Hepatocyte (in vitro differentiated cells): ENCODE measurements around the gene GJA5. TPM values are rescaled to one million over a fixed set of nuclear protein-coding genes. Genes with fewer than 3 reads are reported as not detected.

Experiments
- DNase-seq: peaks from one replicate; pipeline ENCODE4 v3.0.0-alpha.2; 2016; ENCODE audit warnings: low spot score
- H2AFZ ChIP-seq: fragments of 200-600 bp; sonication (generic); 2 replicates; pipeline ENCODE4 v1.6.0; 2016; ENCODE audit warnings: antibody characterized with exemption, mild to moderate bottlenecking
- H3K27ac ChIP-seq: fragments of 200-600 bp; sonication (generic); 2 replicates; pipeline ENCODE4 v1.5.1; 2016; ENCODE audit warnings: mild to moderate bottlenecking
- H3K27me3 ChIP-seq: fragments of 200-600 bp; sonication (generic); 2 replicates; pipeline ENCODE4 v1.6.1; 2016
- H3K36me3 ChIP-seq: fragments of 200-600 bp; sonication (generic); replicated peaks from 2 replicates; pipeline ENCODE4 v1.5.1; 2016; ENCODE audit warnings: low read depth; ENCODE audit not compliant: insufficient read depth
- H3K4me1 ChIP-seq: fragments of 200-600 bp; sonication (generic); 2 replicates; pipeline ENCODE4 v1.5.1; 2016; ENCODE audit warnings: mild to moderate bottlenecking, moderate library complexity; ENCODE audit not compliant: insufficient read depth
- H3K4me2 ChIP-seq: fragments of 200-600 bp; sonication (generic); 2 replicates; pipeline ENCODE4 v1.6.0; 2016
- H3K4me3 ChIP-seq: fragments of 200-600 bp; sonication (generic); 2 replicates; pipeline ENCODE4 v1.5.1; 2016; ENCODE audit warnings: mild to moderate bottlenecking
- H3K79me2 ChIP-seq: fragments of 200-600 bp; sonication (generic); 2 replicates; pipeline ENCODE4 v1.6.0; 2017; ENCODE audit warnings: mild to moderate bottlenecking
- H3K9me2 ChIP-seq: fragments of 200-600 bp; sonication (generic); replicated peaks from 2 replicates; pipeline ENCODE4 v1.6.0; 2017; ENCODE audit warnings: mild to moderate bottlenecking; ENCODE audit not compliant: insufficient read depth
- H3K9me3 ChIP-seq: fragments of 200-600 bp; sonication (generic); 2 replicates; pipeline ENCODE4 v1.5.1; 2016; ENCODE audit warnings: low read depth, mild to moderate bottlenecking
- H4K20me1 ChIP-seq: fragments of 200-600 bp; sonication (generic); 2 replicates; pipeline ENCODE4 v1.6.0; 2016; ENCODE audit warnings: mild to moderate bottlenecking; ENCODE audit not compliant: insufficient read depth, poor library complexity, severe bottlenecking
- EZH2 ChIP-seq: fragments of 200-600 bp; sonication (generic); IDR thresholded peaks from 2 replicates; pipeline ENCODE4 v1.6.1; 2016; ENCODE audit warnings: antibody characterized with exemption, mild to moderate bottlenecking, borderline replicate concordance
- EZH2phosphoT487 ChIP-seq: fragments of 200-600 bp; sonication (generic); IDR thresholded peaks from one replicate; pipeline ENCODE4 v1.6.1; 2018; ENCODE audit warnings: antibody characterized with exemption, mild to moderate bottlenecking, low read depth, moderate library complexity; ENCODE audit not compliant: unreplicated experiment, severe bottlenecking
- WGBS: methylation state at CpG from one replicate; pipeline ENCODE4 v1.1.6; 2016; ENCODE audit warnings: low lambda C conversion rate; ENCODE audit errors: missing lambda C conversion rate; 5-methylcytosine and 5-hydroxymethylcytosine counted together
- polyA plus RNA-seq: library from polyadenylated mRNA; unstranded; fragments of >200 nt; fragmentation: Nextera tagmentation; extraction: Ambion mirVana; gene quantifications from 2 replicates; pipeline ENCODE4 v1.2.1, GENCODE V29; 2016
- total RNA-seq: library from RNA; depleted of rRNA; stranded (reverse); fragments of >200 nt; gene quantifications from 2 replicates; pipeline ENCODE4 v1.2.3, GENCODE V29; 2014
- TF ChIP-seq, protein P1 (sequence below): fragments of 200-600 bp; sonication (generic); IDR thresholded peaks from 2 replicates; pipeline ENCODE4 v1.5.1; 2016; ENCODE audit warnings: antibody characterized with exemption, mild to moderate bottlenecking; ENCODE audit not compliant: poor library complexity

The GJA5 gene
- total RNA-seq (6.0 and 12.4 TPM in 2 replicates), polyA plus RNA-seq (9.7 and 15.3 TPM in 2 replicates)

DNA sequence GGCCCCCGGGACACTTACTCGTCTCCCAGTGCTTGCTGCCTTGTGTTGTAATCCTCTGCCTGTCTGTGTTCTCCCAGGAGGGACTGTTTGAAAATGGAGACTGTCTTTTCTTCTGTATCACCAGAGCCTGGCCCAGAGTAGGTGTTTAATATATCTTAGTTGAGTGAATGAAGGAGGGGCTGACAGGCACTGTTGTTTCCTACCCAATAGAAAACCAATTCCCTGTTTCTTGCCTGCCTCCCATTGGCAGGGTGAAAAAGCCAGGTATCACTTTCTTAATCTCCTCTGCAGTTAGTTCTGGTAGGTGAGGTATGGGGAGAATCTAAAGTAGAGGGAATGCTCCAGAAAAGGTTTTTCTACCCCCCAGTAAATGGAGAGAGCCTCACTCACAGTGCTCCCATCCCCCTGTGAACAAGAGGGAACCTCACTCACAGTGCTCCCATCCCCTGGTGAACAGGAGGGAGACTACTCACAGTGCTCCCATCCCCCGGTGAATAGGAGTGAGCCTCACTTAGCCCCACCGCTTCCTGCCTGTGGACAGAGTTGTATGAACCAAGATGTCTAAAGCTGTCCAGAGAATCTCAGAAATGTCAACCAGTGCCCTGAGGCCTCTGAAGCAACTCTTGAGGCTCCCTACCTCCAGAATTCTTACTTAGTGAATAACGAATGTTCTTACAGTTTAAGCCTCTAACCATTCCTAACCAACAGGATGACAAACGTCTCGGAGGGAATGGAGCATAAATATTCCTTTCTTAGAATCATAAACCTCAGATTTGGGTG lies at the start of gene GJA5:
Gene GJA5 (minus strand): TSS at position 122 of the 780 bp plus-strand sequence. CDS start 1,364 bp downstream, outside the sequence.
- H3K27ac ChIP-seq = peak within 1 kb of the TSS; percentile 18
- no peaks in the 10 kb centered on the region for H3K9me2 ChIP-seq
- no peak within 1 kb of the TSS for H3K4me2 ChIP-seq
- H3K4me1 ChIP-seq = peaks cover 22% of the 10 kb centered on the region
- no peak within 1 kb of the TSS for H3K4me3 ChIP-seq
- WGBS = 75% methylated on average over 7 of the region's 7 CpGs
- no peaks in the 10 kb centered on the region for H3K36me3 ChIP-seq
- H4K20me1 ChIP-seq = no peaks in the 10 kb centered on the region
- no peak within 1 kb of the TSS for H2AFZ ChIP-seq
- TF ChIP-seq, protein P1, sequence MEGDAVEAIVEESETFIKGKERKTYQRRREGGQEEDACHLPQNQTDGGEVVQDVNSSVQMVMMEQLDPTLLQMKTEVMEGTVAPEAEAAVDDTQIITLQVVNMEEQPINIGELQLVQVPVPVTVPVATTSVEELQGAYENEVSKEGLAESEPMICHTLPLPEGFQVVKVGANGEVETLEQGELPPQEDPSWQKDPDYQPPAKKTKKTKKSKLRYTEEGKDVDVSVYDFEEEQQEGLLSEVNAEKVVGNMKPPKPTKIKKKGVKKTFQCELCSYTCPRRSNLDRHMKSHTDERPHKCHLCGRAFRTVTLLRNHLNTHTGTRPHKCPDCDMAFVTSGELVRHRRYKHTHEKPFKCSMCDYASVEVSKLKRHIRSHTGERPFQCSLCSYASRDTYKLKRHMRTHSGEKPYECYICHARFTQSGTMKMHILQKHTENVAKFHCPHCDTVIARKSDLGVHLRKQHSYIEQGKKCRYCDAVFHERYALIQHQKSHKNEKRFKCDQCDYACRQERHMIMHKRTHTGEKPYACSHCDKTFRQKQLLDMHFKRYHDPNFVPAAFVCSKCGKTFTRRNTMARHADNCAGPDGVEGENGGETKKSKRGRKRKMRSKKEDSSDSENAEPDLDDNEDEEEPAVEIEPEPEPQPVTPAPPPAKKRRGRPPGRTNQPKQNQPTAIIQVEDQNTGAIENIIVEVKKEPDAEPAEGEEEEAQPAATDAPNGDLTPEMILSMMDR = no peak
- no peak for TF ChIP-seq EZH2phosphoT487
- TF ChIP-seq EZH2 = no peak
- H3K27me3 ChIP-seq = no peaks in the 10 kb centered on the region
- peak; percentile 29 for DNase-seq
- H3K9me3 ChIP-seq = no peaks in the 10 kb centered on the region
- no peaks in the 10 kb centered on the region for H3K79me2 ChIP-seq

- no peaks in the 10 kb centered on the region for H3K9me3 ChIP-seq
- no peaks in the 10 kb centered on the region for H3K79me2 ChIP-seq
- no peak overlapping the region for H3K27ac ChIP-seq
- DNase-seq = no peak
- H4K20me1 ChIP-seq = no peaks in the 10 kb centered on the region
- H3K9me2 ChIP-seq = no peaks in the 10 kb centered on the region
- WGBS = 93% methylated on average over 1 of the region's 1 CpG
- H3K4me2 ChIP-seq = no peak overlapping the region
- TF ChIP-seq, protein P1 = no peak
- no peak for TF ChIP-seq EZH2
- no peak for TF ChIP-seq EZH2phosphoT487
- H3K4me3 ChIP-seq = no peak overlapping the region
- H3K36me3 ChIP-seq = no peaks in the 10 kb centered on the region
- H3K27me3 ChIP-seq = no peaks in the 10 kb centered on the region
- no peak overlapping the region for H2AFZ ChIP-seq
- H3K4me1 ChIP-seq = no peaks in the 10 kb centered on the region
Observed at GRCh38 chr1:147809236-147809635, 48.8 kb upstream of the GJA5 start.

DNA sequence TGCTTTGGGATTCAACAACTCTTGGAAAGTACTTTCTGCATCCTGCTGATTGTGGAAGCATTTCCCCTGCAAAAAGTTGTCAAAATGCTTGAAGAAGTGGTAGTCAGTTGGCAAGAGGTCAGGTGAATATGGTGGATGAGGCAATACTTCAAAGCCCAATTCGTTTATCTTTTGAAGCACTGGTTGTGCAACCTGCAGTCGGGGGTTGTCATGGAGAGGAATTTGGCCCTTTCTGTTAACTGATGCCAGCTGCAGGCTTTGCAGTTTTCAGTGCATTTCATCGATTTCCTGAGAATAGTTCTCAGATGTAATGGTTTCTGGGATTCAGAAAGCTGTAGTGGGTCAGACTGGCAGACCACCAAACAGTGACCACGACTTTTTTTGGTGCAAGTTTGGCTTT lies 47.6 kb upstream of the GJA5 start:
- H3K36me3 ChIP-seq = no peaks in the 10 kb centered on the region
- H3K9me3 ChIP-seq = no peaks in the 10 kb centered on the region
- H4K20me1 ChIP-seq = no peaks in the 10 kb centered on the region
- no peak overlapping the region for H2AFZ ChIP-seq
- no peaks in the 10 kb centered on the region for H3K27me3 ChIP-seq
- H3K4me1 ChIP-seq = no peaks in the 10 kb centered on the region
- peak; percentile 38 for DNase-seq
- no peak overlapping the region for H3K4me3 ChIP-seq
- no peak overlapping the region for H3K4me2 ChIP-seq
- WGBS = 39% methylated on average over 4 of the region's 4 CpGs
- H3K27ac ChIP-seq = no peak overlapping the region
- no peaks in the 10 kb centered on the region for H3K79me2 ChIP-seq
- H3K9me2 ChIP-seq = no peaks in the 10 kb centered on the region
- TF ChIP-seq EZH2phosphoT487 (no peak), EZH2 (no peak)
- TF ChIP-seq, protein P1 = no peak
